ENCODE results near the gene AARS2. TPM values are rescaled to one million over a fixed set of nuclear protein-coding genes. Genes with fewer than 3 reads are reported as not detected.

Gene AARS2
- total and polyA plus RNA-seq, 9 of the 15 experiments (the other 6 are each of a cell fraction or from before 2014, with no cell fraction given), result 0.97 to 34.0 (median 18.3) TPM

DNA sequence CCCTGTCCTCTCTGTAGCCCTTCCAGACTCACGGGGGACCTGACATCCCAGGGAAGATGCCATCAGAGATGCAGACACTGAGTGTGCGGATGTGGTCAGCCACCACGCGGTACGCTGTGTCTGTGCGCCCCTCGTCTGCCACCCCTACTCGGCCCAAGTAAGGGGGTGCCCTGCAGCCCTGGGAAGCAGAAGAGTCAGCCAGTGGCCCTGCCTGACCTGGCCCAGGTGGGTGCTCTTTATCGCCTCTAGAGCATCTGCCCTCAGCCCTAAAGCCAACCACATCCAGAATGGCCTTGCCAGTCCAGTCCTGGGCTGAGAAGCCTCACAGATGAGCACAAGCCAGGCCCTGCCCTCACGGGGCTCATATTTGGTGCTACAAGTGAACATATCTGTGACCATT lies 5.9 kb downstream of the AARS2 start:
- Histone ChIP-seq H4K20me1 (replicated peaks; ENCODE audit: control insufficient read depth, insufficient read depth, low read length) (no peaks in the 10 kb centered on the region; the same call in 1 of the 2 replicates), H3K4me2 (ENCODE audit: insufficient read depth, low read length) (no peak overlapping the region), H3K4me1 (replicated peaks in 1 of 2; ENCODE audit: control insufficient read depth in 2 of 2, insufficient read depth in 2 of 2, low read length in 2 of 2) (peaks cover 5 to 17% of the 10 kb centered on the region in 2 experiments; a peak in 3 of 5 replicates), H3K9me3 (replicated peaks; ENCODE audit: control insufficient read depth, insufficient read depth, low read depth, low read length) (no peaks in the 10 kb centered on the region), H3K27me3 (ENCODE audit: control insufficient read depth in 2 of 2, insufficient read depth in 2 of 2, low read length in 2 of 2) (no peaks in the 10 kb centered on the region), H3K79me2 (ENCODE audit: control insufficient read depth, insufficient read depth, low read length) (peaks cover 5% of the 10 kb centered on the region), H2AFZ (ENCODE audit: low read depth, low read length) (no peak overlapping the region), H3K27ac (ENCODE audit: extremely low read depth, low read depth, low read length) (no peak overlapping the region), H3K9me1 (ENCODE audit: control insufficient read depth, insufficient read depth, low read length) (no peaks in the 10 kb centered on the region), H3K4me3 (no peak overlapping the region), H3K36me3 (ENCODE audit: control insufficient read depth, insufficient read depth, low read length) (peaks cover 93% of the 10 kb centered on the region), H3K9ac (ENCODE audit: insufficient read depth in 1 of 2, low read depth in 2 of 2, low read length in 2 of 2) (peak overlapping the region in 1 of 2 experiments; percentile 56; a peak in 2 of 4 replicates)
- 89% methylated on average over 10 of the region's 10 CpGs for WGBS (ENCODE audit: insufficient coverage, low coverage, missing lambda C conversion rate)
- no peak for DNase-seq (ENCODE audit: extremely low read depth in 1 of 4, low spot score in 3 of 4)
- intact Hi-C loops (cut with micrococcal nuclease) (no loop called here), in situ Hi-C loops (cut with MboI) (no loop called here)
- ChIA-PET POLR2A (interaction anchor here (0.7 to 11.9 kb wide), 4 partner anchors 11 to 19 kb away, joined by 3 to 116 read pairs (median 3); no protein-coding TSS in a partner anchor), CTCF (ENCODE audit: low intra/inter-chr PET ratio) (no interaction called here)
- no TSS peak for BruUV-seq (replicated peaks)
- ATAC-seq, result no peak; the same call in 2 of the 3 replicates
- TF ChIP-seq POLR2G (IDR thresholded peaks at IDR 0.05; ENCODE audit: low read depth, low read length) (peak; percentile 71), STAT5A (IDR thresholded peaks at IDR 0.05; ENCODE audit: borderline replicate concordance, low read length) (no peak), ARID2 (IDR thresholded peaks at IDR 0.05) (no peak), THRB (CRISPR knock-in tag; conservative IDR thresholded peaks at IDR 0.05) (0 out of 2 replicates have a peak, but pooled peaks have one; percentile 28), RBFOX2 (IDR thresholded peaks at IDR 0.05; ENCODE audit: low read depth, low read length) (peak; percentile 56), LARP7 (IDR thresholded peaks at IDR 0.05) (no peak), MYBL2 (IDR thresholded peaks at IDR 0.05; ENCODE audit: low read depth) (no peak), MYBL2 (CRISPR knock-in tag; IDR thresholded peaks at IDR 0.05; ENCODE audit: borderline replicate concordance) (no peak), RBM15 (IDR thresholded peaks at IDR 0.05; ENCODE audit: insufficient read depth, low read length) (no peak), ZMIZ1 (IDR thresholded peaks at IDR 0.05; ENCODE audit: low read depth in 2 of 2, low read length in 2 of 2) (no peak), BRF1 (IDR thresholded peaks at IDR 0.05; ENCODE audit: borderline replicate concordance, extremely low read depth, insufficient read length) (no peak), DACH1 (IDR thresholded peaks at IDR 0.05; ENCODE audit: partially characterized antibody) (no peak), ZNF184 (CRISPR knock-in tag; IDR thresholded peaks at IDR 0.05) (no peak), ZNF133 (CRISPR knock-in tag; IDR thresholded peaks at IDR 0.05) (no peak)
- no peak for FAIRE-seq
